Measurements from ENCODE around the gene NSG1. TPM values are rescaled to one million over a fixed set of nuclear protein-coding genes. Genes with fewer than 3 reads are reported as not detected.

NSG1 gene
- total RNA-seq, 3 donors from 2014 or later (not counting 1 experiment from before 2014, with no cell fraction given), result 1.2 to 5.8 TPM; not detected in 1

- Histone ChIP-seq H3K4me3 (ENCODE audit: low read length) (no peak overlapping the region), H3K27me3 (ENCODE audit: control insufficient read depth, insufficient read depth, low read length) (peaks cover 5% of the 10 kb centered on the region), H3K4me1 (ENCODE audit: control insufficient read depth, insufficient read depth, low read length) (peaks cover 12% of the 10 kb centered on the region), H3K36me3 (ENCODE audit: control insufficient read depth, insufficient read depth, low read length) (no peaks in the 10 kb centered on the region), H3K9me3 (ENCODE audit: control insufficient read depth, insufficient read depth, low read length) (no peaks in the 10 kb centered on the region), H3K27ac (ENCODE audit: low read length) (no peak overlapping the region)
- Mint-ChIP-seq H3K27ac (no peak overlapping the region), H3K4me3 (no peak overlapping the region), H3K36me3 (no peaks in the 10 kb centered on the region), H3K4me1 (peaks cover 0 to 3% of the 10 kb centered on the region in 2 donors), H3K27me3 (ENCODE audit: low read depth in 2 of 2) (peaks cover 24 to 29% of the 10 kb centered on the region in 2 donors), H3K9me3 (no peaks in the 10 kb centered on the region)
- no peak for DNase-seq
- intact Hi-C loops (cut with micrococcal nuclease), result no loop called here
- TF ChIP-seq CTCF (IDR thresholded peaks at IDR 0.05), result no peak
- 60% methylated on average over 17 of the region's 19 CpGs for WGBS (ENCODE audit: insufficient coverage)
- no peak for ATAC-seq
These were observed 9.9 kb downstream of the NSG1 start for GRCh38 chr4:4396628-4397440.

- peaks cover 24 to 25% of the 10 kb centered on the region in 2 donors for H3K27me3 Mint-ChIP-seq (ENCODE audit: low read depth in 2 of 2)
- intact Hi-C loops (cut with micrococcal nuclease), result no loop called here
- 90% methylated on average over 13 of the region's 13 CpGs for WGBS (ENCODE audit: insufficient coverage)
- H3K9me3 ChIP-seq (ENCODE audit: control insufficient read depth, insufficient read depth, low read length), result no peaks in the 10 kb centered on the region
- no peaks in the 10 kb centered on the region for H3K36me3 ChIP-seq (ENCODE audit: control insufficient read depth, insufficient read depth, low read length)
- H3K4me3 Mint-ChIP-seq, result no peak overlapping the region
- peaks cover 12% of the 10 kb centered on the region for H3K4me1 ChIP-seq (ENCODE audit: control insufficient read depth, insufficient read depth, low read length)
- no peak for DNase-seq
- H3K4me3 ChIP-seq (ENCODE audit: low read length), result no peak overlapping the region
- no peak overlapping the region for H3K27ac Mint-ChIP-seq
- peaks cover 0 to 3% of the 10 kb centered on the region in 2 donors for H3K4me1 Mint-ChIP-seq
- no peak for ATAC-seq
- peaks cover 5% of the 10 kb centered on the region for H3K27me3 ChIP-seq (ENCODE audit: control insufficient read depth, insufficient read depth, low read length)
- no peak for TF ChIP-seq CTCF (IDR thresholded peaks at IDR 0.05)
- no peak overlapping the region for H3K27ac ChIP-seq (ENCODE audit: low read length)
- no peaks in the 10 kb centered on the region for H3K9me3 Mint-ChIP-seq
- H3K36me3 Mint-ChIP-seq, result no peaks in the 10 kb centered on the region
These were observed 10.5 kb downstream of the NSG1 start for GRCh38 chr4:4397441-4397819.

GRCh38 chr4:4398430-4398829 lies 11.5 kb downstream of the NSG1 start:
- no peak overlapping the region for H3K4me3 ChIP-seq (ENCODE audit: low read length)
- H3K27me3 ChIP-seq (ENCODE audit: control insufficient read depth, insufficient read depth, low read length), result peaks cover 5% of the 10 kb centered on the region
- WGBS (ENCODE audit: insufficient coverage), result 64% methylated on average over 3 of the region's 4 CpGs
- Mint-ChIP-seq H3K27ac (no peak overlapping the region), H3K4me3 (no peak overlapping the region), H3K9me3 (no peaks in the 10 kb centered on the region), H3K27me3 (ENCODE audit: low read depth in 2 of 2) (peaks cover 24 to 25% of the 10 kb centered on the region in 2 donors), H3K36me3 (no peaks in the 10 kb centered on the region), H3K4me1 (peaks cover 0 to 3% of the 10 kb centered on the region in 2 donors)
- intact Hi-C loops (cut with micrococcal nuclease), result no loop called here
- no peak overlapping the region for H3K27ac ChIP-seq (ENCODE audit: low read length)
- ATAC-seq (no peak), DNase-seq (no peak)
- no peak for TF ChIP-seq CTCF (IDR thresholded peaks at IDR 0.05)
- H3K4me1 ChIP-seq (ENCODE audit: control insufficient read depth, insufficient read depth, low read length), result peaks cover 12% of the 10 kb centered on the region
- H3K9me3 ChIP-seq (ENCODE audit: control insufficient read depth, insufficient read depth, low read length), result no peaks in the 10 kb centered on the region
- no peaks in the 10 kb centered on the region for H3K36me3 ChIP-seq (ENCODE audit: control insufficient read depth, insufficient read depth, low read length)
